Islet precursor cell (in vitro differentiated cells): Measurements from ENCODE around the gene SPCS3.
"Not testable (repeated sequence)": the region's sequence is repeated elsewhere in the genome, so short reads cannot be mapped to it uniquely, and the experiment has no call there.

Source experiments
- DNase-seq: peaks from one replicate; pipeline ENCODE4 v3.0.0-alpha.2; 2018

The SPCS3 gene

GRCh38 chr4:176319704-176320339 is at the start of gene SPCS3:
SPCS3 (plus strand) TSS chr4:176319966; CDS start chr4:176320077, 111 bp downstream.
- peak; percentile 96 for DNase-seq

DNA sequence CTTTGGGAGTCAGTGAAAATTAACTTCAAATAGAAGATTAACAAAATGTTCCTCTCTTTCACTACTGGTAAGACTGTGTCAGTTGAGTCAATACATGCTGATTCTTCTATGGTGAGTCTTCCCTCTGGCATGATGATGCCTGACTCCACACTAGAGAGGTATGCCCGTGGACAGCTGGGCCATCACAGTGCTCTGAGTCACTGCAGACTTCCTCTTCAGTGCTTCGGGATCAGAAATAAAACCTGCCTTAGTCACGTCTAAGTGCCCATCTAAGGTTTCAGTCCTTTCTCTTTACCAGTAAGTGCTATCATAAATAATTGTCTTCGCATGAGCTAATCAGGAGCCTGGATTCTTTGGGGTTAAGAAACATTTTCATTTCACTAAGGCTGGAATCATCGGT is 49.1 kb upstream of the SPCS3 start:
- peak; percentile 97 for DNase-seq

DNA sequence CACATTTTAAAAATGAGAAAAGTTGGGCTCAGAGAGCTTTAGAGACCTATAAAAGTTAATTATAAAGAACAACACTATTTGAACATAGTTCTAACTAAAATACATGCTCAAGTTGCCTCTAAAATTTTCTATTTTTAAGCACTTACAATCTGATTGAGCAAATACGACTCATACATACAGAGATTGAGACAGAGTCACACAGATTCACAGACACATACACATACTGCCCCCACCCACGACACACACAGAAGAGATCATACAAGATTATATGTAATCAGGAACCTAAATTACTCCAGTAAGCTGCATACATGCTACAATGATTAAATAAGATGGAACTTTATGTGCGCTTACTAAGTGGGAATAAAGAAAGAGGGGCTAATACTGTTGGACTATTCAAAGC is 48.0 kb upstream of the SPCS3 start:
- no peak for DNase-seq

- no peak for DNase-seq
Observed at GRCh38 chr4:176272799-176273198, 47.0 kb upstream of the SPCS3 start.

- no peak for DNase-seq
Observed at GRCh38 chr4:176273736-176274135, 46.0 kb upstream of the SPCS3 start.

- DNase-seq = no peak
Observed at GRCh38 chr4:176274441-176274840, 45.3 kb upstream of the SPCS3 start.

- no peak for DNase-seq
Observed at GRCh38 chr4:176276710-176277109, 43.1 kb upstream of the SPCS3 start.

GRCh38 chr4:176277162-176277904 is 42.4 kb upstream of the SPCS3 start:
- peak; percentile 75 for DNase-seq

- not testable (repeated sequence) for DNase-seq
Observed at GRCh38 chr4:176279560-176279959, 40.2 kb upstream of the SPCS3 start.

- no peak for DNase-seq
Observed at GRCh38 chr4:176286728-176287127, 33.0 kb upstream of the SPCS3 start.

DNA sequence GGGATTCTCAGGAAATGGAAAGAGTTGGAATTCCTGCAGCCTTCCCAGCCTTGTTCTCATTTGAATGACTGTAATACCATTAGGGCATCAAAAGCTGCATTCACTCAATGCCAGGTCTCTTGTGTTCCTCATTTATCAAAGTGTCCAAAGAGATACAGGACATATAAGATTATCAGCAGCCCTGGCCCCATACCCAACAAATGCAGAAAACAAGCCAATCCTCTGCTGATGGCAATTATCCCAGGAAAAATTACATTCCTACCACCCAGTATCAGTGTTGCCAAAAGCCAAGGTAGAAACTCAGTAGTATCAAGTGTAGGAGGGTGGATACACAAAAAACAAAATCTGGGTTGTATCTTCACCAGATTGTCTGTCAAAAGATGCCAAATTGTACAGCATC is 32.2 kb upstream of the SPCS3 start:
- DNase-seq = no peak

- DNase-seq = no peak
Observed at GRCh38 chr4:176288020-176288419, 31.7 kb upstream of the SPCS3 start.

DNA sequence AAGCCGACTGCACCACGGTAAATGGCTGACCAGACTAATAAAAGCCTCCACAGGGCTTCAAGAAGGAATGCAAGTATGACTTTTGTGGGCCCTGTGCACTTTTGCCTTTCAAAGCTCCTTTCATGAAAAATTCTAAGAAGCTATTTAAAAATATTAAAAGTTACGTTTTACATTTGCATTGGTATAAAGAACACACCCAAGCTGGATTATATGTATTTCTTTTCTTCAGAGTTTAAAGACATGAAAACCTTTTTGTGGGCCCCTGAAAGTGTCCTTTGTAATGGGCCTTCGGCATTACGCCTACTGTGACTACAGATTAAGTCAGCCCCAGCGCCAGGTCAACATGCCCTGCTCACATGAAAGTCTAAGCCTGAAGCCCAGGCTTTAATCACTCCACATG is 30.2 kb upstream of the SPCS3 start:
- no peak for DNase-seq

- DNase-seq = no peak
Observed at GRCh38 chr4:176290520-176290919, 29.2 kb upstream of the SPCS3 start.

DNA sequence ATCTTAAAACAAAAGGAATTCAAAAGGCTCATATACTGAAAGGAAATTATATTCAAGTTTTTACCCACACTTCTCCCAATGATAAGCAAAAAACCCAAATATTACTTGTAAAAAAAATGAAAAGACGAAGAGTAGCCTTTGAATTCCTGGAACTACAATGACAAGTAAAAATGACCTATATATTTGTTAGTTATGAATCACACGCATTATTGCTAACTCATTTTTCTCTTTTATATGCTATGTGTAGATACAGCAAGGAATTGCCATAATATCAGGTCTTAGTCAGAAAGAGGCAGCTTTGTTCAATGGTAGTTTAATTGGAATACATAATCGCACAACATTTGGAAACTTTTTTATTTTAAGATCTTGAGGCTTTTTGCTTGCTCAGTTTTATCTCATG is 28.0 kb upstream of the SPCS3 start:
- no peak for DNase-seq

- DNase-seq = no peak
Observed at GRCh38 chr4:176292920-176293319, 26.8 kb upstream of the SPCS3 start.

GRCh38 chr4:176293660-176294059 is 26.1 kb upstream of the SPCS3 start:
- no peak for DNase-seq

- DNase-seq = not testable (repeated sequence)
Observed at GRCh38 chr4:176295907-176296306, 23.9 kb upstream of the SPCS3 start.

- DNase-seq = no peak
Observed at GRCh38 chr4:176298664-176299063, 21.1 kb upstream of the SPCS3 start.

DNA sequence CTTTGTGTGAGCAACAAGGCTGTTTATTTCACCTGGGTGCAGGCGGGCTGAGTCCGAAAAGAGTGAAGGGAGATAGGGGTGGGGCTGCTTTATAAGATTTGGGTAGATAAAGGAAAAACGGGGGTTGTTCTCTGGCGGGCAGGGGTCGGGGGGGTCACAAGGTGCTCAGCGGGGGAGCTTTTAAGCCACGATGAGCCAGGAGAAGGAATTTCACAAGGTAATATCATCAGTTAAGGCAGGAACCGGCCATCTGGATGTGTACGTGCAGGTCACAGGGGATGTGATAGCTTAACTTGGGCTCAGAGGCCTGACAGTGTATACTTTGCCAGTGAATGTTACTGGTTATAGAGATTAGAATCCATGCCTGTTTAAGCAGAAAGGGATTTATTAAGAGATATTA is 19.7 kb upstream of the SPCS3 start:
- DNase-seq = no peak

- no peak for DNase-seq
Observed at GRCh38 chr4:176300565-176300964, 19.2 kb upstream of the SPCS3 start.

DNA sequence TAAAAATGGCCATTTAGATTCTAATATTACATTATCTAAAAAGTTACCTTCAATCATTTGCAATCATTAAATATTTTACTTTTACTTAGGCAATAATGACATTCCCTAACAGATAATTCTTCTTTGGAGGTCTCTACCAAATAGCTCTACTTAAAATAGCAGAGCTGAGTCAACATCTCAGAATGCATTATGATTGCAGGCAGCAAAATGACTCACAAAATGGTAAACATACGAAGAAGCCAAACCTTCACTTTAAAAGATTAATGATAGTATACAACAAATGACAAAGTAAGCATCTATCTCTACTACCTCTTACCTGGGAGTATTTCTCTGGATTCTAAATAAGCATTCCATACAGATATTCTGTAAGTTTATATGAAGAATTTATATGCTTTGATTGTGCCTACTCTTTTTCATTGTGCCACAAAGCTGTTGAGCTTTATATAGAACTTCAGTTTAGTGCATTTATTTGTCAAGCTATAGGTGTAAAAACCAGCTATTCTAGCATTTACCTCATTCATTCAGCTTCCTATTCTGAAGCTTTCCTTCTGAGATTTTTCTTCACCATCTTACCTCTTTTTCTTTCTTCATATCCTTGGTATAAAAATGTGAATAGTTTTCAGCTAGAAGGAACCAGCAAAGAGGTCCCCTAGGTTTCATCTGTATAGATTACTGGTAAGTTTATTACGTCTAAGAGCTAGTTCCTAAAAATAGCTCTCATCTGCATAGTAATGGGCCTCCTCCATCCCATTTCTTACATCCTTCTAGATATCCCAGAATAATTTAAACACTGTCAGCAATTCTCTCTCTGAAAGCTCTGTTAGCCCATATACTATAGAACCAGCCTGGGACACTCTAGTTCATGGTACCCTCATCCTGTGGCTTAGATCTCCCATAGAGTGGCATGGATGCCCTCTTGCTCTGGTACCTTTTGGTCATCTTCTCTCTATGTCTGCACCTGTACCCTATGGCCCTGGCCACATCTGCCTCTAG is 17.2 kb upstream of the SPCS3 start:
- no peak for DNase-seq

DNA sequence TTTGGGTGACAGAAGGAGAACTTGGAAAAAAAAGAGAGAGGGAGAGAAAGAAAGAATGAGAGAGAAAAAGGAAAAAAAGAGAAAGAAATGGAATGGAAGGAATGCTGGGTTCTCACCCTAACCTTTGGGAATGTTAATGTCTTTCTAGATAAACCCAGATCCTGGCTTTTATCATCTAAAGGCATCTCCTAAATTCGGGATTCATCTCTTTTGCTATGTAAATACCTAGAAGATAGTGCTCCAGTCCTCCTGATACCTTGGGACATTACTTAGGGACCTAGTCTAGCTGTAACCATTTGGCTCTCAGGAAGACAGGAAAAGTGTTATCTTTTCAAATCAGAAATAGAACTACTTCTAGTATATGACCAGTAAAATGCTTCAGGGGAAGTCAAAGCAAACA is 15.8 kb upstream of the SPCS3 start:
- DNase-seq = no peak
